Liver (tissue), 9 donors: ENCODE results near the gene OR51E1. TPM values are rescaled to one million over a fixed set of nuclear protein-coding genes. Genes with fewer than 3 reads are reported as not detected.
A peak's percentile ranks its signal among the peaks of the same experiment; 100 is the strongest.

Experiments used
- DNase-seq: peaks from one replicate; pipeline ENCODE4 v3.0.0-alpha.2; 2017; ENCODE audit warnings: low spot score
- H3K27ac ChIP-seq, 2 donors: one replicate each; pipeline ENCODE4 v1.7.0; 2013; ENCODE audit warnings: inconsistent platforms in 2 of 2, low read length in 2 of 2, control low read depth in 1 of 2, low read depth in 1 of 2, mild to moderate bottlenecking in 1 of 2
- H3K27me3 ChIP-seq, 4 donors: one replicate each; pipeline versions ENCODE4 v1.6.1 to v1.7.0; 2013; ENCODE audit warnings: low read length in 3 of 4, inconsistent platforms in 1 of 4, mild to moderate bottlenecking in 1 of 4, moderate library complexity in 1 of 4; ENCODE audit not compliant: control insufficient read depth in 4 of 4, insufficient read depth in 4 of 4
- H3K36me3 ChIP-seq, 4 donors: one replicate each; pipeline versions ENCODE4 v1.6.1 to v1.7.0; 2013; ENCODE audit warnings: low read length in 3 of 4, mild to moderate bottlenecking in 3 of 4, low read depth in 1 of 4, moderate library complexity in 1 of 4; ENCODE audit not compliant: control insufficient read depth in 4 of 4, insufficient read depth in 3 of 4
- H3K4me1 ChIP-seq, 4 donors: one replicate each; pipeline versions ENCODE4 v1.6.1 to v1.7.0; 2013; ENCODE audit warnings: low read length in 3 of 4, mild to moderate bottlenecking in 3 of 4, moderate library complexity in 1 of 4; ENCODE audit not compliant: control insufficient read depth in 4 of 4, insufficient read depth in 4 of 4
- H3K4me3 ChIP-seq, 3 donors: one replicate each; pipeline versions ENCODE4 v1.6.1 to v1.7.0; 2013; ENCODE audit warnings: low read length in 3 of 3, control low read depth in 1 of 3, low read depth in 1 of 3, mild to moderate bottlenecking in 1 of 3
- H3K9ac ChIP-seq, 2 donors: one replicate each; pipeline ENCODE4 v1.7.0; 2013; ENCODE audit warnings: low read length in 2 of 2, mild to moderate bottlenecking in 2 of 2, moderate library complexity in 2 of 2, control low read depth in 1 of 2, low read depth in 1 of 2
- H3K9me3 ChIP-seq, 4 donors: one replicate each; pipeline versions ENCODE4 v1.6.1 to v1.7.0; 2013; ENCODE audit warnings: low read length in 3 of 4; ENCODE audit not compliant: control insufficient read depth in 4 of 4
- CTCF ChIP-seq: fragments of 150-350 bp; IDR thresholded peaks from 2 replicates; pipeline ENCODE4 v1.5.1; 2017; ENCODE audit warnings: improper control_type of control experiment, low read depth, low read length; ENCODE audit not compliant: missing input control
- EGR1 ChIP-seq, 2 donors: IDR thresholded peaks; 2 replicates each; pipeline ENCODE4 v1.6.1; 2016 to 2018; ENCODE audit warnings: antibody characterized with exemption in 2 of 2, low read depth in 2 of 2
- FOXA2 ChIP-seq: IDR thresholded peaks from 2 replicates; pipeline ENCODE4 v1.6.1; 2016; ENCODE audit warnings: antibody characterized with exemption
- GABPA ChIP-seq, 2 donors: IDR thresholded peaks in 1 of 2; conservative IDR thresholded peaks in 1 of 2; 2 replicates each; pipeline ENCODE4 v1.6.1; 2016; ENCODE audit warnings: antibody characterized with exemption in 2 of 2, mild to moderate bottlenecking in 1 of 2, moderate library complexity in 1 of 2
- MAX ChIP-seq: IDR thresholded peaks from 2 replicates; pipeline ENCODE4 v1.6.1; 2016; ENCODE audit warnings: antibody characterized with exemption
- RAD21 ChIP-seq, 2 donors: IDR thresholded peaks; 2 replicates each; pipeline ENCODE4 v1.6.1; 2016; ENCODE audit warnings: antibody characterized with exemption in 2 of 2, mild to moderate bottlenecking in 2 of 2
- REST ChIP-seq: IDR thresholded peaks from 2 replicates; pipeline ENCODE4 v1.6.1; 2016; ENCODE audit warnings: antibody characterized with exemption, mild to moderate bottlenecking
- TAF1 ChIP-seq: conservative IDR thresholded peaks from 2 replicates; pipeline ENCODE4 v1.6.1; 2016; ENCODE audit warnings: antibody characterized with exemption, mild to moderate bottlenecking
- WGBS: extraction: QIAGEN DNeasy Blood & Tissue Kit; methylation state at CpG from one replicate; pipeline ENCODE4 v1.1.7; 2013; 5-methylcytosine and 5-hydroxymethylcytosine counted together
- polyA plus RNA-seq, 2 donors: library from polyadenylated mRNA; stranded (reverse) in 1 of 2; unstranded in 1 of 2; fragments of 200-250 nt in 1 of 2; fragments of >200 nt in 1 of 2; fragmentation: Nextera tagmentation in 1 of 2; extraction: Ambion mirVana in 1 of 2; gene quantifications; one replicate each; pipeline versions ENCODE4 v1.2.1 to v1.2.3, GENCODE V29; 2013 to 2015
- total RNA-seq, 2 donors: library from RNA; depleted of rRNA; stranded (reverse); fragments of >200 nt; gene quantifications; one replicate each; pipeline ENCODE4 v1.2.3, GENCODE V29; 2014
- donor health status: healthy.
- donor health status: healthy.
- donor health status: healthy.
- donor health status: healthy.
- donor health status: healthy.

Gene OR51E1
- total and polyA plus RNA-seq, 4 donors = 0.05 to 0.08 TPM; not detected in 2

- H3K36me3 ChIP-seq = no peaks in the 10 kb centered on the region
- H3K4me1 ChIP-seq = peaks cover 0 to 3% (median 2%) of the 10 kb centered on the region in 4 donors
- TF ChIP-seq GABPA (IDR thresholded peaks at IDR 0.05 in 1 of 2, conservative IDR thresholded peaks at IDR 0.05 in 1 of 2) (no peak), REST (no peak), MAX (no peak), TAF1 (no peak), EGR1 (IDR thresholded peaks at IDR 0.05; ENCODE audit: low read depth in 2 of 2) (no peak)
- no peak overlapping the region for H3K9ac ChIP-seq
- H3K27me3 ChIP-seq = peaks cover 0 to 6% (median 0%) of the 10 kb centered on the region in 4 donors
- no peak for DNase-seq
- no peak overlapping the region for H3K4me3 ChIP-seq
- WGBS = 65% methylated on average over 2 of the region's 2 CpGs
- H3K9me3 ChIP-seq = no peaks in the 10 kb centered on the region
- H3K27ac ChIP-seq = no peak overlapping the region
Observed at GRCh38 chr11:4636136-4636535, 7.6 kb upstream of the OR51E1 start.

GRCh38 chr11:4636962-4637661 lies 6.7 kb upstream of the OR51E1 start, which contains the start of gene OR51D1:
TSS of gene OR51D1 (plus strand) at chr11:4637477. CDS start at chr11:4639791, 2,314 bp downstream.
- no peak within 1 kb of the TSS for H3K9ac ChIP-seq
- 33% methylated on average over 21 of the region's 21 CpGs for WGBS

More at GRCh38 chr11:4636962-4637661, 6.7 kb upstream of the OR51E1 start, which contains the start of gene OR51D1:
- peak; percentile 73 for DNase-seq
- no peaks in the 10 kb centered on the region for H3K9me3 ChIP-seq
- no peak within 1 kb of the TSS for H3K4me3 ChIP-seq
- peaks cover 0 to 11% (median 0%) of the 10 kb centered on the region in 4 donors for H3K27me3 ChIP-seq
- H3K27ac ChIP-seq = no peak within 1 kb of the TSS
- H3K4me1 ChIP-seq = peaks cover 0 to 3% (median 2%) of the 10 kb centered on the region in 4 donors
- no peaks in the 10 kb centered on the region for H3K36me3 ChIP-seq
- TF ChIP-seq CTCF (peak; percentile 83), TAF1 (no peak), FOXA2 (no peak), RAD21 (IDR thresholded peaks at IDR 0.05) (peak; percentile 74 to 84), REST (no peak)
